GM10248 (cell line): Measurements from ENCODE around the gene FAM174C.

Experiments used
- CTCF ChIA-PET: fragments of 300-600 bp; sonication (Branson Sonifier 250); formaldehyde crosslinking; extraction: SDS; loops from one replicate; lab custom pipeline; 2021; ENCODE audit warnings: antibody characterized with exemption; lab: Yijun Ruan, JAX
- POLR2A ChIA-PET: fragments of 350-650 bp; sonication (Branson Sonifier 250); formaldehyde crosslinking; extraction: SDS; loops from one replicate; lab custom pipeline; 2020; ENCODE audit warnings: antibody characterized with exemption; lab: Yijun Ruan, JAX
- DNase-seq: peaks from one replicate; pipeline ENCODE4 v3.0.0; 2012; ENCODE audit errors: extremely low spot score
- CTCF ChIP-seq: IDR thresholded peaks from 2 replicates; pipeline ENCODE4 v1.5.1; 2012; ENCODE audit warnings: mild to moderate bottlenecking, low read depth; ENCODE audit errors: extremely low read depth, missing control alignments, control extremely low read depth

The FAM174C gene

GRCh38 chr19:1294688-1295087 lies 19.4 kb downstream of the FAM174C start:
- ChIA-PET CTCF (interaction anchor here (1.3 kb wide), 1 partner anchor 15 kb away, joined by 4 read pairs; no protein-coding TSS in a partner anchor), POLR2A (no interaction called here)
- no peak for TF ChIP-seq CTCF
- DNase-seq, result no peak

- ChIA-PET POLR2A (interaction anchor here (0.6 kb wide), 1 partner anchor 164 kb away, joined by 3 read pairs; no protein-coding TSS in a partner anchor), CTCF (no interaction called here)
- TF ChIP-seq CTCF, result no peak
- peak; percentile 69 for DNase-seq
These were observed 20.1 kb downstream of the FAM174C start for GRCh38 chr19:1295169-1296012.

GRCh38 chr19:1296078-1296477 lies 20.7 kb downstream of the FAM174C start:
- CTCF ChIA-PET, result no interaction called here
- POLR2A ChIA-PET, result interaction anchor here (0.6 kb wide), 1 partner anchor 163 kb away, joined by 3 read pairs; no protein-coding TSS in a partner anchor

GRCh38 chr19:1296575-1297271 lies 21.4 kb downstream of the FAM174C start:
- CTCF ChIA-PET, result no interaction called here
- no peak for TF ChIP-seq CTCF
- DNase-seq, result no peak
- POLR2A ChIA-PET, result no interaction called here

More at GRCh38 chr19:1296078-1296477, 20.7 kb downstream of the FAM174C start:
- DNase-seq, result no peak
- TF ChIP-seq CTCF, result no peak

- no peak for DNase-seq
- TF ChIP-seq CTCF, result no peak
- ChIA-PET POLR2A (no interaction called here), CTCF (no interaction called here)
These were observed 22.9 kb downstream of the FAM174C start for GRCh38 chr19:1298235-1298634.

GRCh38 chr19:1299801-1300200 lies 24.5 kb downstream of the FAM174C start:
- POLR2A ChIA-PET, result no interaction called here
- CTCF ChIA-PET, result no interaction called here
- TF ChIP-seq CTCF, result no peak
- no peak for DNase-seq
